ENCODE results near the gene NTSR2.

The NTSR2 gene

GRCh38 chr2:11699686-11700670, 30.0 kb upstream of the NTSR2 start:
- DNase-seq (ENCODE audit: low read depth, low spot score), result no peak

GRCh38 chr2:11698009-11698922, 28.3 kb upstream of the NTSR2 start:
- DNase-seq (ENCODE audit: low read depth, low spot score), result no peak

GRCh38 chr2:11697103-11697871, 27.3 kb upstream of the NTSR2 start:
- DNase-seq (ENCODE audit: low read depth, low spot score), result no peak

- DNase-seq (ENCODE audit: low read depth, low spot score), result no peak
Measured at GRCh38 chr2:11696736-11697102, 26.7 kb upstream of the NTSR2 start.

GRCh38 chr2:11695576-11695975, 25.6 kb upstream of the NTSR2 start:
- no peak for DNase-seq (ENCODE audit: low read depth, low spot score)

GRCh38 chr2:11692966-11693521, 23.0 kb upstream of the NTSR2 start:
- DNase-seq (ENCODE audit: low read depth, low spot score), result peak; percentile 32

GRCh38 chr2:11691076-11691660, 21.2 kb upstream of the NTSR2 start:
- DNase-seq (ENCODE audit: low read depth, low spot score), result no peak

GRCh38 chr2:11688222-11689069, 18.5 kb upstream of the NTSR2 start:
- peak; percentile 75 for DNase-seq (ENCODE audit: low read depth, low spot score)

- DNase-seq (ENCODE audit: low read depth, low spot score), result no peak
Measured at GRCh38 chr2:11687736-11688135, 17.7 kb upstream of the NTSR2 start.

- DNase-seq (ENCODE audit: low read depth, low spot score), result no peak
Measured at GRCh38 chr2:11685906-11686470, 16.0 kb upstream of the NTSR2 start.

GRCh38 chr2:11684894-11685460, 15.0 kb upstream of the NTSR2 start:
- no peak for DNase-seq (ENCODE audit: low read depth, low spot score)

- DNase-seq (ENCODE audit: low read depth, low spot score), result no peak
Measured at GRCh38 chr2:11683966-11684365, 14.0 kb upstream of the NTSR2 start.

- DNase-seq (ENCODE audit: low read depth, low spot score), result no peak
Measured at GRCh38 chr2:11683476-11683875, 13.5 kb upstream of the NTSR2 start.

GRCh38 chr2:11682590-11682915, 12.6 kb upstream of the NTSR2 start:
- no peak for DNase-seq (ENCODE audit: low read depth, low spot score)

GRCh38 chr2:11681722-11682589, 12.0 kb upstream of the NTSR2 start:
- DNase-seq (ENCODE audit: low read depth, low spot score), result peak; percentile 17

GRCh38 chr2:11680901-11681721, 11.1 kb upstream of the NTSR2 start:
- DNase-seq (ENCODE audit: low read depth, low spot score), result no peak

GRCh38 chr2:11680182-11680900, 10.3 kb upstream of the NTSR2 start:
- no peak for DNase-seq (ENCODE audit: low read depth, low spot score)
